Neural cell (in vitro differentiated cells): ENCODE results near the gene DNAJC16. TPM values are rescaled to one million over a fixed set of nuclear protein-coding genes. Genes with fewer than 3 reads are reported as not detected.

Source experiments
- H2AFZ ChIP-seq: fragments of 200-600, 300-800 bp; sonication (generic), shearing (Covaris generic); 2 replicates; pipeline ENCODE4 v1.6.0; 2014; ENCODE audit warnings: low read depth, mild to moderate bottlenecking, antibody characterized with exemption, low read length, moderate library complexity
- H3F3A ChIP-seq: fragments of 200-600 bp; shearing (Covaris generic); 2 replicates; pipeline ENCODE4 v1.6.1; 2016; ENCODE audit warnings: mild to moderate bottlenecking, moderate library complexity, mixed read lengths, antibody characterized with exemption, low read length; ENCODE audit not compliant: insufficient read depth, poor library complexity, severe bottlenecking
- H3K27ac ChIP-seq: fragments of 200-600, 300-800 bp; sonication (generic), shearing (Covaris generic); 2 replicates; pipeline ENCODE4 v1.5.1; 2014; ENCODE audit warnings: mild to moderate bottlenecking, low read length, moderate library complexity
- H3K27me3 ChIP-seq: fragments of 300-800, 200-600 bp; sonication (generic), shearing (Covaris generic); 2 replicates; pipeline ENCODE4 v1.6.0; 2014; ENCODE audit warnings: mild to moderate bottlenecking, low read depth, low read length, moderate library complexity; ENCODE audit not compliant: insufficient read depth
- H3K36me3 ChIP-seq: fragments of 300-800, 200-600 bp; sonication (generic), shearing (Covaris generic); 2 replicates; pipeline ENCODE4 v1.5.1; 2014; ENCODE audit warnings: mild to moderate bottlenecking, antibody characterized with exemption, low read length, moderate library complexity; ENCODE audit not compliant: insufficient read depth
- H3K4me2 ChIP-seq: fragments of 300-800, 200-600 bp; sonication (generic), shearing (Covaris generic); 2 replicates; pipeline ENCODE4 v1.6.0; 2014; ENCODE audit warnings: mild to moderate bottlenecking, low read length
- H3K4me3 ChIP-seq: fragments of 300-800, 200-600 bp; sonication (generic), shearing (Covaris generic); 2 replicates; pipeline ENCODE4 v1.5.1; 2014; ENCODE audit warnings: mild to moderate bottlenecking, low read length, moderate library complexity
- H3K79me2 ChIP-seq: fragments of 200-600 bp; shearing (Covaris generic); replicated peaks from 2 replicates; pipeline ENCODE4 v1.6.0; 2014; ENCODE audit warnings: mild to moderate bottlenecking, low read length, moderate library complexity; ENCODE audit not compliant: insufficient read depth
- H3K9ac ChIP-seq: fragments of 300-800, 200-600 bp; sonication (generic), shearing (Covaris generic); 2 replicates; pipeline ENCODE4 v1.6.1; 2016; ENCODE audit warnings: mild to moderate bottlenecking, low read length, mixed read lengths
- H3K9me2 ChIP-seq: fragments of 200-600 bp; shearing (Covaris generic); 2 replicates; pipeline ENCODE4 v1.6.1; 2016; ENCODE audit warnings: mild to moderate bottlenecking, low read length, mixed read lengths; ENCODE audit not compliant: insufficient read depth
- H3K9me3 ChIP-seq: fragments of 200-600, 300-800 bp; sonication (generic), shearing (Covaris generic); 2 replicates; pipeline ENCODE4 v1.6.1; 2016; ENCODE audit warnings: mild to moderate bottlenecking, mixed run types, low read length, moderate library complexity, mixed read lengths
- H4K20me1 ChIP-seq: fragments of 200-600 bp; shearing (Covaris generic); 2 replicates; pipeline ENCODE4 v1.6.1; 2016; ENCODE audit warnings: mild to moderate bottlenecking, mixed run types; ENCODE audit not compliant: insufficient read depth
- CTCF ChIP-seq: fragments of 450-650 bp; IDR thresholded peaks from 2 replicates; pipeline ENCODE4 v1.5.1; 2014; ENCODE audit warnings: antibody characterized with exemption, mild to moderate bottlenecking, moderate library complexity; ENCODE audit not compliant: poor library complexity, severe bottlenecking
- EP300 ChIP-seq: fragments of 450-650 bp; conservative IDR thresholded peaks from 2 replicates; pipeline ENCODE4 v1.6.1; 2014; ENCODE audit warnings: antibody characterized with exemption, mild to moderate bottlenecking, moderate library complexity; ENCODE audit not compliant: poor library complexity, severe bottlenecking
- EZH2 ChIP-seq: fragments of 200-600, 300-800 bp; shearing (Covaris generic), sonication (generic); IDR thresholded peaks from 2 replicates; pipeline ENCODE4 v1.6.1; 2014; ENCODE audit warnings: antibody characterized with exemption, low read length, borderline replicate concordance, mild to moderate bottlenecking; ENCODE audit not compliant: insufficient read depth, poor library complexity, severe bottlenecking
- MXI1 ChIP-seq: fragments of 450-650 bp; conservative IDR thresholded peaks from 2 replicates; pipeline ENCODE4 v1.6.1; 2014; ENCODE audit warnings: antibody characterized with exemption, mild to moderate bottlenecking; ENCODE audit not compliant: poor library complexity, severe bottlenecking
- POLR2AphosphoS5 ChIP-seq: IDR thresholded peaks from 2 replicates; pipeline ENCODE4 v1.6.1; 2012
- RAD21 ChIP-seq: fragments of 450-650 bp; conservative IDR thresholded peaks from 2 replicates; pipeline ENCODE4 v1.6.1; 2014; ENCODE audit warnings: antibody characterized with exemption, mild to moderate bottlenecking, moderate library complexity
- REST ChIP-seq: IDR thresholded peaks from 2 replicates; pipeline ENCODE4 v1.6.1; 2012; ENCODE audit warnings: borderline replicate concordance
- SMC3 ChIP-seq: fragments of 450-650 bp; conservative IDR thresholded peaks from 2 replicates; pipeline ENCODE4 v1.6.1; 2014; ENCODE audit warnings: antibody characterized with exemption, mild to moderate bottlenecking, moderate library complexity; ENCODE audit not compliant: poor library complexity
- TAF1 ChIP-seq: IDR thresholded peaks from 2 replicates; pipeline ENCODE4 v1.6.1; 2012; ENCODE audit warnings: low read depth
- polyA plus RNA-seq: library from polyadenylated mRNA; depleted of rRNA; stranded (reverse); fragments of >200 nt; gene quantifications from 2 replicates; pipeline ENCODE4 v1.2.3, GENCODE V29; 2014

DNAJC16 gene
- polyA plus RNA-seq, 1 donor from 2014 or later, result 10.9 TPM

GRCh38 chr1:15542388-15543250, 16.0 kb downstream of the DNAJC16 start:
- no peaks in the 10 kb centered on the region for H4K20me1 ChIP-seq
- no peaks in the 10 kb centered on the region for H3K79me2 ChIP-seq
- H3K36me3 ChIP-seq, result peaks cover 10% of the 10 kb centered on the region
- no peaks in the 10 kb centered on the region for H3K27me3 ChIP-seq
- H2AFZ ChIP-seq, result no peak overlapping the region
- no peaks in the 10 kb centered on the region for H3F3A ChIP-seq
- TF ChIP-seq POLR2AphosphoS5 (no peak), RAD21 (no peak), TAF1 (no peak), REST (no peak), SMC3 (no peak)
- H3K9ac ChIP-seq, result no peak overlapping the region
- H3K4me2 ChIP-seq, result no peak overlapping the region
- H3K4me3 ChIP-seq, result no peak overlapping the region
- H3K9me2 ChIP-seq, result no peaks in the 10 kb centered on the region
- no peaks in the 10 kb centered on the region for H3K9me3 ChIP-seq
- no peak overlapping the region for H3K27ac ChIP-seq

- no peaks in the 10 kb centered on the region for H3K27me3 ChIP-seq
- no peak overlapping the region for H3K4me2 ChIP-seq
- no peaks in the 10 kb centered on the region for H3K9me2 ChIP-seq
- H3K4me3 ChIP-seq, result no peak overlapping the region
- H3K79me2 ChIP-seq, result no peaks in the 10 kb centered on the region
- H3K27ac ChIP-seq, result no peak overlapping the region
- no peaks in the 10 kb centered on the region for H3F3A ChIP-seq
- H4K20me1 ChIP-seq, result no peaks in the 10 kb centered on the region
- peaks cover 10% of the 10 kb centered on the region for H3K36me3 ChIP-seq
- no peaks in the 10 kb centered on the region for H3K9me3 ChIP-seq
- no peak for TF ChIP-seq SMC3
- no peak for TF ChIP-seq RAD21
- TF ChIP-seq REST, result no peak
- TF ChIP-seq EP300, result no peak
- no peak for TF ChIP-seq CTCF
- TF ChIP-seq POLR2AphosphoS5, result no peak
- TF ChIP-seq MXI1, result no peak
- TF ChIP-seq TAF1, result no peak
- no peak for TF ChIP-seq EZH2
- no peak overlapping the region for H2AFZ ChIP-seq
- H3K9ac ChIP-seq, result no peak overlapping the region
Observed at GRCh38 chr1:15543251-15543588, 16.6 kb downstream of the DNAJC16 start.
